ENCODE measurements around the gene CERS6.

The CERS6 gene

GRCh38 chr2:168736649-168737445 lies 280.8 kb downstream of the CERS6 start:
- no peak for TF ChIP-seq CTCF (IDR thresholded peaks at IDR 0.05; ENCODE audit: low read depth, low read length)
- H3K4me3 ChIP-seq (ENCODE audit: low read depth, low read length) = no peak overlapping the region
- no peak for DNase-seq (ENCODE audit: low read depth)

GRCh38 chr2:168738062-168738461 lies 282.0 kb downstream of the CERS6 start:
- DNase-seq (ENCODE audit: low read depth) = no peak
- no peak overlapping the region for H3K4me3 ChIP-seq (ENCODE audit: low read depth, low read length)
- no peak for TF ChIP-seq MYC (IDR thresholded peaks at IDR 0.05; ENCODE audit: low read depth, low read length)
- TF ChIP-seq MAX (IDR thresholded peaks at IDR 0.05; ENCODE audit: low read depth, low read length) = no peak
- TF ChIP-seq POLR2A (IDR thresholded peaks at IDR 0.05; ENCODE audit: extremely low read depth, insufficient read length) = no peak
- TF ChIP-seq CTCF (IDR thresholded peaks at IDR 0.05; ENCODE audit: low read depth, low read length) = no peak

- H3K4me3 ChIP-seq (ENCODE audit: low read depth, low read length) = no peak overlapping the region
- DNase-seq (ENCODE audit: low read depth) = no peak
- no peak for TF ChIP-seq CTCF (IDR thresholded peaks at IDR 0.05; ENCODE audit: low read depth, low read length)
- no peak for TF ChIP-seq POLR2A (IDR thresholded peaks at IDR 0.05; ENCODE audit: extremely low read depth, insufficient read length)
- TF ChIP-seq MAX (IDR thresholded peaks at IDR 0.05; ENCODE audit: low read depth, low read length) = no peak
- TF ChIP-seq MYC (IDR thresholded peaks at IDR 0.05; ENCODE audit: low read depth, low read length) = no peak
Observed at GRCh38 chr2:168740360-168740759, 284.3 kb downstream of the CERS6 start.

- no peak for DNase-seq (ENCODE audit: low read depth)
- TF ChIP-seq CTCF (IDR thresholded peaks at IDR 0.05; ENCODE audit: low read depth, low read length) = no peak
- TF ChIP-seq POLR2A (IDR thresholded peaks at IDR 0.05; ENCODE audit: extremely low read depth, insufficient read length) = no peak
- no peak for TF ChIP-seq MYC (IDR thresholded peaks at IDR 0.05; ENCODE audit: low read depth, low read length)
- no peak for TF ChIP-seq MAX (IDR thresholded peaks at IDR 0.05; ENCODE audit: low read depth, low read length)
Observed at GRCh38 chr2:168740788-168741187, 284.7 kb downstream of the CERS6 start.

GRCh38 chr2:168742258-168742932 lies 286.3 kb downstream of the CERS6 start:
- H3K4me3 ChIP-seq (ENCODE audit: low read depth, low read length) = no peak overlapping the region
- TF ChIP-seq POLR2A (IDR thresholded peaks at IDR 0.05; ENCODE audit: extremely low read depth, insufficient read length) (no peak), CTCF (IDR thresholded peaks at IDR 0.05; ENCODE audit: low read depth, low read length) (no peak), MAX (IDR thresholded peaks at IDR 0.05; ENCODE audit: low read depth, low read length) (no peak)
- no peak for DNase-seq (ENCODE audit: low read depth)

More at GRCh38 chr2:168740788-168741187, 284.7 kb downstream of the CERS6 start:
- no peak overlapping the region for H3K4me3 ChIP-seq (ENCODE audit: low read depth, low read length)
